H1 (cell line): ENCODE results near the gene SLC13A4. TPM values are rescaled to one million over a fixed set of nuclear protein-coding genes. Genes with fewer than 3 reads are reported as not detected.

Experiments
- CTCF ChIA-PET: fragments of 300-600 bp; sonication (Branson Sonifier 250); formaldehyde crosslinking; loops from one replicate; lab custom pipeline; 2021; ENCODE audit not compliant: partially characterized antibody; lab: Charles Lee
- POLR2A ChIA-PET: fragments of 300-600 bp; sonication (Branson Sonifier 250); formaldehyde crosslinking; loops from one replicate; lab custom pipeline; 2021; ENCODE audit warnings: inconsistent platforms; ENCODE audit not compliant: partially characterized antibody; lab: Charles Lee
- DNase-seq, 2 experiments: peaks; one replicate each; pipeline versions ENCODE4 v3.0.0 to v3.0.0-alpha.2; 2010 to 2022; ENCODE audit warnings: low spot score in 2 of 2, low read depth in 1 of 2, mixed read lengths in 1 of 2
- FAIRE-seq: peaks from 2 replicates; lab custom pipeline; 2011; peaks lifted over from hg19 to GRCh38; lab: Jason Lieb, UNC
- H2AFZ ChIP-seq: 2 replicates; pipeline ENCODE4 v1.8.1; 2012; ENCODE audit warnings: low read length, inconsistent platforms
- H2AK5ac ChIP-seq: 2 replicates; pipeline ENCODE4 v1.6.1; 2013; ENCODE audit warnings: low read depth, low read length
- H2BK120ac ChIP-seq: replicated peaks from 2 replicates; pipeline ENCODE3; 2013; ENCODE audit warnings: low read depth, low read length, inconsistent platforms
- H2BK12ac ChIP-seq: 2 replicates; pipeline ENCODE4 v1.6.1; 2013; ENCODE audit warnings: low read depth, low read length
- H2BK15ac ChIP-seq: 2 replicates; pipeline ENCODE4 v1.6.1; 2013; ENCODE audit warnings: low read length
- H2BK20ac ChIP-seq: 2 replicates; pipeline ENCODE4 v1.6.1; 2013; ENCODE audit warnings: low read length
- H2BK5ac ChIP-seq: 2 replicates; pipeline ENCODE4 v1.6.1; 2013; ENCODE audit warnings: low read depth, low read length
- H3K14ac ChIP-seq: 2 replicates; pipeline ENCODE4 v1.6.1; 2013; ENCODE audit warnings: inconsistent platforms; ENCODE audit not compliant: insufficient read length
- H3K18ac ChIP-seq: 2 replicates; pipeline ENCODE4 v1.6.1; 2013; ENCODE audit warnings: low read length; ENCODE audit errors: extremely low read depth
- H3K23ac ChIP-seq: 2 replicates; pipeline ENCODE4 v1.6.1; 2013; ENCODE audit warnings: inconsistent platforms; ENCODE audit not compliant: insufficient read length
- H3K23me2 ChIP-seq: 2 replicates; pipeline ENCODE4 v1.6.1; 2013; ENCODE audit warnings: low read depth, low read length
- H3K27ac ChIP-seq: 2 replicates; pipeline ENCODE4 v1.6.1; 2011; ENCODE audit warnings: low read depth, low read length, inconsistent platforms
- H3K27me3 ChIP-seq, 4 experiments: replicated peaks in 1 of 4; 1 replicate in 1 of 4; 2 replicates in 3 of 4; pipeline versions ENCODE4 v1.6.1 to v1.8.1; 2011 to 2013; ENCODE audit warnings: low read length in 3 of 4, mild to moderate bottlenecking in 3 of 4, inconsistent platforms in 2 of 4, mixed read lengths in 2 of 4, moderate library complexity in 1 of 4; ENCODE audit not compliant: control insufficient read depth in 3 of 4, insufficient read depth in 3 of 4; ENCODE audit errors: extremely low read depth in 1 of 4
- H3K36me3 ChIP-seq, 4 experiments: 2 replicates each; pipeline versions ENCODE4 v1.6.1 to v1.8.1; 2011 to 2013; ENCODE audit warnings: mild to moderate bottlenecking in 4 of 4, low read length in 3 of 4, moderate library complexity in 2 of 4, control low read depth in 1 of 4, inconsistent platforms in 1 of 4; ENCODE audit not compliant: insufficient read depth in 4 of 4, control insufficient read depth in 2 of 4
- H3K4ac ChIP-seq: replicated peaks from 2 replicates; pipeline ENCODE3; 2013; ENCODE audit warnings: low read length, low read depth, mixed read lengths, inconsistent platforms; ENCODE audit not compliant: insufficient read length
- H3K4me1 ChIP-seq, 4 experiments: replicated peaks in 1 of 4; 1 replicate in 1 of 4; 2 replicates in 3 of 4; pipeline versions ENCODE4 v1.6.1 to v1.8.1; 2011 to 2013; ENCODE audit warnings: low read length in 3 of 4, inconsistent platforms in 2 of 4, mixed read lengths in 1 of 4; ENCODE audit not compliant: insufficient read depth in 4 of 4, control insufficient read depth in 3 of 4
- H3K4me2 ChIP-seq, 2 experiments: 2 replicates each; pipeline versions ENCODE4 v1.6.1 to v1.8.1; 2011 to 2013; ENCODE audit warnings: low read depth in 2 of 2, low read length in 2 of 2, control low read depth in 1 of 2, inconsistent platforms in 1 of 2, mild to moderate bottlenecking in 1 of 2; ENCODE audit not compliant: insufficient read depth in 1 of 2
- H3K4me3 ChIP-seq, 4 experiments: fragments of 200-600, 300-600 bp in 1 of 4; sonication (generic), shearing (Covaris generic), sonication (Bioruptor Twin) in 1 of 4; 2 replicates each; pipeline versions ENCODE4 v1.5.1 to v1.8.1; 2011 to 2016; ENCODE audit warnings: low read length in 4 of 4, low read depth in 3 of 4, control low read depth in 2 of 4, inconsistent platforms in 2 of 4, mild to moderate bottlenecking in 2 of 4, mixed read lengths in 1 of 4, moderate library complexity in 1 of 4; ENCODE audit not compliant: insufficient read depth in 2 of 4; ENCODE audit errors: extremely low read depth in 1 of 4
- H3K56ac ChIP-seq: replicated peaks from 2 replicates; pipeline ENCODE3; 2013; ENCODE audit warnings: low read depth, mild to moderate bottlenecking, mixed read lengths, low read length, inconsistent platforms; ENCODE audit not compliant: insufficient read length
- H3K79me1 ChIP-seq: 2 replicates; pipeline ENCODE4 v1.6.1; 2013; ENCODE audit warnings: low read depth, low read length, control low read depth
- H3K79me2 ChIP-seq, 2 experiments: 2 replicates each; pipeline versions ENCODE4 v1.6.1 to v1.8.1; 2012 to 2013; ENCODE audit warnings: low read length in 2 of 2, mild to moderate bottlenecking in 2 of 2, inconsistent platforms in 1 of 2; ENCODE audit not compliant: insufficient read depth in 2 of 2, control insufficient read depth in 1 of 2
- H3K9ac ChIP-seq, 4 experiments: replicated peaks in 1 of 4; 1 replicate in 1 of 4; 2 replicates in 3 of 4; pipeline versions ENCODE4 v1.6.1 to v1.8.1; 2011 to 2013; ENCODE audit warnings: low read depth in 3 of 4, low read length in 3 of 4, control low read depth in 2 of 4, mild to moderate bottlenecking in 2 of 4, moderate library complexity in 2 of 4, inconsistent platforms in 1 of 4; ENCODE audit errors: extremely low read depth in 1 of 4
- H3K9me3 ChIP-seq, 2 experiments: 2 replicates each; pipeline versions ENCODE4 v1.6.1 to v1.8.1; 2012 to 2013; ENCODE audit warnings: mild to moderate bottlenecking in 2 of 2, moderate library complexity in 2 of 2, control low read depth in 1 of 2, inconsistent platforms in 1 of 2, low read depth in 1 of 2, low read length in 1 of 2, mixed read lengths in 1 of 2; ENCODE audit not compliant: insufficient read depth in 2 of 2
- H4K20me1 ChIP-seq, 2 experiments: replicated peaks in 1 of 2; 2 replicates each; pipeline versions ENCODE3 to v1.8.1; 2011 to 2013; ENCODE audit warnings: inconsistent platforms in 2 of 2, low read length in 2 of 2, mild to moderate bottlenecking in 1 of 2; ENCODE audit not compliant: insufficient read depth in 2 of 2, control insufficient read depth in 1 of 2
- H4K5ac ChIP-seq: 2 replicates; pipeline ENCODE4 v1.6.1; 2013; ENCODE audit warnings: low read length, low read depth, mixed read lengths, inconsistent platforms; ENCODE audit not compliant: insufficient read length
- H4K8ac ChIP-seq: 2 replicates; pipeline ENCODE4 v1.8.0; 2013; ENCODE audit warnings: mild to moderate bottlenecking, moderate library complexity, low read length, inconsistent platforms; ENCODE audit not compliant: insufficient read depth; ENCODE audit errors: extremely low read depth
- H4K91ac ChIP-seq: replicated peaks from 2 replicates; pipeline ENCODE3; 2013; ENCODE audit warnings: low read length, mixed read lengths, inconsistent platforms; ENCODE audit not compliant: insufficient read length
- ASH2L ChIP-seq: fragments of 200-600, 300-600 bp; sonication (generic); IDR thresholded peaks from one replicate; pipeline ENCODE4 v1.7.1; 2017; ENCODE audit warnings: low read length
- BRCA1 ChIP-seq: IDR thresholded peaks from 2 replicates; pipeline ENCODE4 v1.6.1; 2012; ENCODE audit warnings: low read depth, low read length, improper control_type of control experiment
- CBX5 ChIP-seq: fragments of 300-800, 300-1000 bp; sonication (generic); IDR thresholded peaks from 2 replicates; pipeline ENCODE4 v1.7.1; 2016; ENCODE audit warnings: antibody characterized with exemption, low read length, low read depth
- CHD2 ChIP-seq: IDR thresholded peaks from 2 replicates; pipeline ENCODE4 v1.6.1; 2012; ENCODE audit warnings: low read length, improper control_type of control experiment
- CTBP2 ChIP-seq: IDR thresholded peaks from 2 replicates; pipeline ENCODE4 v1.7.0; 2011; ENCODE audit warnings: borderline replicate concordance, mild to moderate bottlenecking, moderate library complexity, mixed read lengths, low read length; ENCODE audit not compliant: insufficient read depth, insufficient read length
- EP300 ChIP-seq, 2 experiments: IDR thresholded peaks; 1 replicate in 1 of 2; 2 replicates in 1 of 2; pipeline ENCODE4 v1.6.1; 2011 to 2012; ENCODE audit warnings: low read depth in 2 of 2, low read length in 2 of 2, mild to moderate bottlenecking in 2 of 2, borderline replicate concordance in 1 of 2, inconsistent platforms in 1 of 2, moderate library complexity in 1 of 2
- KDM5A ChIP-seq: fragments of 200-600 bp; IDR thresholded peaks from 2 replicates; pipeline ENCODE4 v1.7.1; 2012; ENCODE audit warnings: mild to moderate bottlenecking, low read length, inconsistent platforms, mixed read lengths
- NANOG ChIP-seq: IDR thresholded peaks from 2 replicates; pipeline ENCODE4 v1.6.1; 2011; ENCODE audit warnings: low read length, low read depth, mild to moderate bottlenecking, inconsistent platforms; ENCODE audit not compliant: insufficient read depth, poor library complexity, severe bottlenecking
- POLR2AphosphoS5 ChIP-seq: IDR thresholded peaks from 2 replicates; pipeline ENCODE4 v1.6.1; 2011; ENCODE audit warnings: low read depth, low read length
- RBBP5 ChIP-seq: IDR thresholded peaks from 2 replicates; pipeline ENCODE4 v1.7.1; 2012; ENCODE audit warnings: low read depth, mild to moderate bottlenecking, inconsistent platforms, low read length, moderate library complexity, borderline replicate concordance
- RNF2 ChIP-seq: fragments of 200-900, 300-1000 bp; sonication (generic); IDR thresholded peaks from 2 replicates; pipeline ENCODE4 v1.7.1; 2016; ENCODE audit warnings: borderline replicate concordance, low read depth, mild to moderate bottlenecking, antibody characterized with exemption, low read length; ENCODE audit not compliant: poor library complexity, severe bottlenecking; ENCODE audit errors: missing control alignments
- RXRA ChIP-seq: IDR thresholded peaks from 2 replicates; pipeline ENCODE4 v1.6.1; 2011; ENCODE audit warnings: low read depth, mild to moderate bottlenecking, low read length, moderate library complexity; ENCODE audit not compliant: insufficient read depth
- SP4 ChIP-seq: IDR thresholded peaks from 2 replicates; pipeline ENCODE4 v1.6.1; 2012; ENCODE audit warnings: low read length, inconsistent platforms
- SUZ12 ChIP-seq: fragments of 200-600 bp; sonication (generic); IDR thresholded peaks from 2 replicates; pipeline ENCODE4 v1.6.1; 2012; ENCODE audit warnings: mild to moderate bottlenecking, inconsistent platforms, low read length, moderate library complexity, mixed read lengths
- WGBS, 2 experiments: shearing (Covaris generic) in 1 of 2; methylation state at CpG; one replicate each; pipeline versions ENCODE4 v1.1.6 to v1.1.7; 2013 to 2015; ENCODE audit warnings: low lambda C conversion rate in 2 of 2, mixed read lengths in 2 of 2, inconsistent platforms in 1 of 2, low coverage in 1 of 2, missing lambda C conversion rate in 1 of 2; ENCODE audit not compliant: insufficient replicate concordance in 2 of 2, insufficient coverage in 1 of 2, insufficient read length in 1 of 2; ENCODE audit errors: extremely low coverage in 1 of 2, missing lambda C conversion rate in 1 of 2; 5-methylcytosine and 5-hydroxymethylcytosine counted together
- polyA plus RNA-seq, 7 experiments: library from polyadenylated mRNA; depleted of rRNA in 3 of 7; stranded (reverse) in 5 of 7; unstranded in 2 of 7; fragments of >200 nt in 5 of 7; fragments of 200-250 nt in 2 of 7; gene quantifications; 1 replicate in 5 of 7; 2 replicates in 1 of 7; 4 replicates in 1 of 7; pipeline versions ENCODE4 v1.2.1 to v1.2.3, GENCODE V29; 2011 to 2013; ENCODE audit warnings: missing spikeins in 2 of 7, mixed read lengths in 2 of 7
- total RNA-seq: library from RNA; stranded (reverse); fragmentation: NEBNext Ultra II Directional; extraction: Animal tissue kit (Norgen Biotek cat#: 25700); gene quantifications from 2 replicates; pipeline ENCODE4 v1.2.1, GENCODE V29; 2021

Gene SLC13A4
- total and polyA plus RNA-seq, 2 of the 8 experiments (the other 6 are each of a cell fraction or from before 2014, with no cell fraction given): 3.9 to 7.5 TPM

DNA sequence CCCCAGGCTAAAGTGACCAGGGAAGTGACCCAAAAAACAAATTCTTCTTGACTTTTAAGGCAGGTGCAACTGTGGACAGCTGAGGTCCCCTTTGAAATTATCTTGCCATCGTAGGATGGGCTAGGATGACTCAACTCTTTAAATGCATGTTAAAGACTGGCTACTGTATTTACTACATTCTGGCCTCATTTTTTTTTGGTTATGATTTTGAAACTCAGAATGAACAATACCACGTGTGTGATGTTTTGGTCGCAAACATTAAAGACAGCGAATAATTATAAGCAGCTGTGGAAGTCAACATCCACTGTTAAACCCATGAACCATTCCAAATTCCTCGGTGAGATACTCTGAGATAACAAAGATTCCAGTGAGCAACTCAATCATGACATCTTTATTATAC, 1.2 kb upstream of the SLC13A4 start:
- Histone ChIP-seq H2BK15ac (no peak overlapping the region), H2BK5ac (no peak overlapping the region), H2BK20ac (no peak overlapping the region), H4K91ac (no peak overlapping the region), H3K79me2 (no peaks in the 10 kb centered on the region), H2BK12ac (0 out of 2 replicates have a peak overlapping the region, but pooled peaks have one; percentile 45), H3K4me1 (peaks cover 3 to 6% (median 5%) of the 10 kb centered on the region in 4 experiments; a peak in 5 of 7 replicates), H3K36me3 (no peaks in the 10 kb centered on the region), H3K79me1 (no peaks in the 10 kb centered on the region), H3K9me3 (no peaks in the 10 kb centered on the region), H3K27ac (no peak overlapping the region), H3K14ac (no peak overlapping the region), H3K9ac (no peak overlapping the region), H4K20me1 (no peaks in the 10 kb centered on the region), H3K23me2 (no peaks in the 10 kb centered on the region), H3K27me3 (no peaks in the 10 kb centered on the region), H3K4me3 (no peak overlapping the region), H3K4me2 (no peak overlapping the region; a peak in 1 of 4 replicates), H3K56ac (no peak overlapping the region), H4K8ac (no peak overlapping the region), H3K18ac (no peak overlapping the region), H3K4ac (no peak overlapping the region), H2BK120ac (no peak overlapping the region), H3K23ac (no peak overlapping the region), H2AFZ (no peak overlapping the region; the same call in 1 of the 2 replicates), H2AK5ac (no peak overlapping the region), H4K5ac (no peak overlapping the region)
- DNase-seq (no peak), FAIRE-seq (no peak)
- 96% methylated on average over 5 of the region's 5 CpGs; no CpG with 5 or more reads in 1 of the 2 experiments for WGBS, 2 experiments
- ChIA-PET POLR2A (interaction anchor here (1.0 kb wide), 1 partner anchor 11 kb away, joined by 4 read pairs; no protein-coding TSS in a partner anchor), CTCF (interaction anchor here (1.1 to 4.0 kb wide), 7 partner anchors 8 to 69 kb away, joined by 3 to 32 read pairs (median 4); no protein-coding TSS in a partner anchor)
- TF ChIP-seq SUZ12 (no peak), NANOG (no peak), SP4 (no peak), POLR2AphosphoS5 (no peak), RXRA (no peak), RNF2 (no peak), RBBP5 (no peak), ASH2L (no peak), CTBP2 (no peak), EP300 (IDR thresholded peaks at IDR 0.05; ENCODE audit: borderline replicate concordance in 1 of 2, low read depth in 2 of 2, low read length in 2 of 2) (no peak), KDM5A (no peak), CHD2 (no peak), CBX5 (no peak), BRCA1 (no peak)
